ENCODE data around the gene PTPRN2.

Gene PTPRN2

GRCh38 chr7:157759246-157759805, 828.3 kb downstream of the PTPRN2 start:
- no peak overlapping the region for H4K5ac ChIP-seq (ENCODE audit: low read length)
- no peak for DNase-seq
- no peak overlapping the region for H3K27ac ChIP-seq (ENCODE audit: low read depth, low read length)
- WGBS (ENCODE audit: extremely low coverage, insufficient coverage, low lambda C conversion rate): no CpG with 5 or more reads among the region's 19 CpGs
- no peaks in the 10 kb centered on the region for H3K27me3 ChIP-seq (ENCODE audit: insufficient read depth, low read length, poor library complexity)
- no peaks in the 10 kb centered on the region for H3K79me2 ChIP-seq (ENCODE audit: control insufficient read depth, insufficient read depth, low read length)
- H2AK5ac ChIP-seq (ENCODE audit: low read length): no peak overlapping the region
- H3K56ac ChIP-seq (ENCODE audit: low read length): no peak overlapping the region
- no peaks in the 10 kb centered on the region for H3K4me1 ChIP-seq (ENCODE audit: control insufficient read depth, low read depth, low read length)
- H4K8ac ChIP-seq (ENCODE audit: low read depth, low read length): no peak overlapping the region
- H3K18ac ChIP-seq (ENCODE audit: low read length): no peak overlapping the region
- H3K36me3 ChIP-seq (ENCODE audit: control insufficient read depth, insufficient read depth, low read length): no peaks in the 10 kb centered on the region
- H3K4me3 ChIP-seq (ENCODE audit: low read length): no peak overlapping the region
- no peak overlapping the region for H2BK120ac ChIP-seq (ENCODE audit: low read depth, low read length)
- no peak overlapping the region for H3K4me2 ChIP-seq (ENCODE audit: low read length)
- no peak overlapping the region for H2BK15ac ChIP-seq (replicated peaks; ENCODE audit: low read depth)
- no peak overlapping the region for H3K9ac ChIP-seq (ENCODE audit: low read length)
- H3K23ac ChIP-seq (ENCODE audit: low read length): no peak overlapping the region
- H2BK5ac ChIP-seq (ENCODE audit: low read length): no peak overlapping the region
- no peak overlapping the region for H3K4ac ChIP-seq (ENCODE audit: low read depth, low read length)
- no peaks in the 10 kb centered on the region for H3K79me1 ChIP-seq (ENCODE audit: low read length)

- no peak overlapping the region for H2BK15ac ChIP-seq (replicated peaks; ENCODE audit: low read depth)
- no peak overlapping the region for H2BK5ac ChIP-seq (ENCODE audit: low read length)
- no peaks in the 10 kb centered on the region for H3K79me1 ChIP-seq (ENCODE audit: low read length)
- WGBS (ENCODE audit: extremely low coverage, insufficient coverage, low lambda C conversion rate): no CpG with 5 or more reads among the region's 36 CpGs
- no peaks in the 10 kb centered on the region for H3K36me3 ChIP-seq (ENCODE audit: control insufficient read depth, insufficient read depth, low read length)
- no peak overlapping the region for H2BK120ac ChIP-seq (ENCODE audit: low read depth, low read length)
- H3K4me1 ChIP-seq (ENCODE audit: control insufficient read depth, low read depth, low read length): no peaks in the 10 kb centered on the region
- H3K9ac ChIP-seq (ENCODE audit: low read length): no peak overlapping the region
- H3K4me3 ChIP-seq (ENCODE audit: low read length): no peak overlapping the region
- H3K27me3 ChIP-seq (ENCODE audit: insufficient read depth, low read length, poor library complexity): no peaks in the 10 kb centered on the region
- H3K23ac ChIP-seq (ENCODE audit: low read length): no peak overlapping the region
- no peak overlapping the region for H3K56ac ChIP-seq (ENCODE audit: low read length)
- no peak overlapping the region for H4K5ac ChIP-seq (ENCODE audit: low read length)
- H3K4me2 ChIP-seq (ENCODE audit: low read length): no peak overlapping the region
- no peak overlapping the region for H3K4ac ChIP-seq (ENCODE audit: low read depth, low read length)
- no peaks in the 10 kb centered on the region for H3K79me2 ChIP-seq (ENCODE audit: control insufficient read depth, insufficient read depth, low read length)
- no peak overlapping the region for H4K8ac ChIP-seq (ENCODE audit: low read depth, low read length)
- H3K18ac ChIP-seq (ENCODE audit: low read length): no peak overlapping the region
- H2AK5ac ChIP-seq (ENCODE audit: low read length): no peak overlapping the region
- H3K27ac ChIP-seq (ENCODE audit: low read depth, low read length): no peak overlapping the region
- no peak for DNase-seq
These were observed 829.0 kb downstream of the PTPRN2 start for GRCh38 chr7:157758468-157759245.

- Histone ChIP-seq H2AK5ac (ENCODE audit: low read length) (no peak overlapping the region), H3K4ac (ENCODE audit: low read depth, low read length) (no peak overlapping the region), H4K5ac (ENCODE audit: low read length) (no peak overlapping the region), H3K56ac (ENCODE audit: low read length) (peak overlapping the region; percentile 7), H3K79me1 (ENCODE audit: low read length) (no peaks in the 10 kb centered on the region), H3K23ac (ENCODE audit: low read length) (no peak overlapping the region), H3K27ac (ENCODE audit: low read depth, low read length) (no peak overlapping the region), H2BK120ac (ENCODE audit: low read depth, low read length) (no peak overlapping the region), H3K9ac (ENCODE audit: low read length) (no peak overlapping the region), H4K8ac (ENCODE audit: low read depth, low read length) (no peak overlapping the region), H3K27me3 (ENCODE audit: insufficient read depth, low read length, poor library complexity) (no peaks in the 10 kb centered on the region), H3K79me2 (ENCODE audit: control insufficient read depth, insufficient read depth, low read length) (no peaks in the 10 kb centered on the region), H3K4me1 (ENCODE audit: control insufficient read depth, low read depth, low read length) (no peaks in the 10 kb centered on the region), H2BK5ac (ENCODE audit: low read length) (no peak overlapping the region), H3K36me3 (ENCODE audit: control insufficient read depth, insufficient read depth, low read length) (no peaks in the 10 kb centered on the region), H2BK15ac (replicated peaks; ENCODE audit: low read depth) (no peak overlapping the region), H3K4me2 (ENCODE audit: low read length) (no peak overlapping the region), H3K4me3 (ENCODE audit: low read length) (no peak overlapping the region), H3K18ac (ENCODE audit: low read length) (no peak overlapping the region)
- no peak for DNase-seq
- no CpG with 5 or more reads among the region's 48 CpGs for WGBS (ENCODE audit: extremely low coverage, insufficient coverage, low lambda C conversion rate)
These were observed 829.7 kb downstream of the PTPRN2 start for GRCh38 chr7:157757776-157758467.

GRCh38 chr7:157757211-157757610, 830.4 kb downstream of the PTPRN2 start:
- no peak for DNase-seq
- no peak overlapping the region for H3K4ac ChIP-seq (ENCODE audit: low read depth, low read length)
- no peaks in the 10 kb centered on the region for H3K79me1 ChIP-seq (ENCODE audit: low read length)
- H3K36me3 ChIP-seq (ENCODE audit: control insufficient read depth, insufficient read depth, low read length): no peaks in the 10 kb centered on the region
- no peak overlapping the region for H3K27ac ChIP-seq (ENCODE audit: low read depth, low read length)
- no peak overlapping the region for H3K18ac ChIP-seq (ENCODE audit: low read length)
- no peak overlapping the region for H2BK5ac ChIP-seq (ENCODE audit: low read length)
- H3K9ac ChIP-seq (ENCODE audit: low read length): no peak overlapping the region
- no peaks in the 10 kb centered on the region for H3K4me1 ChIP-seq (ENCODE audit: control insufficient read depth, low read depth, low read length)
- H3K27me3 ChIP-seq (ENCODE audit: insufficient read depth, low read length, poor library complexity): no peaks in the 10 kb centered on the region
- no peak overlapping the region for H3K56ac ChIP-seq (ENCODE audit: low read length)
- H2AK5ac ChIP-seq (ENCODE audit: low read length): no peak overlapping the region
- H3K79me2 ChIP-seq (ENCODE audit: control insufficient read depth, insufficient read depth, low read length): no peaks in the 10 kb centered on the region
- H4K8ac ChIP-seq (ENCODE audit: low read depth, low read length): no peak overlapping the region
- H2BK120ac ChIP-seq (ENCODE audit: low read depth, low read length): no peak overlapping the region
- H4K5ac ChIP-seq (ENCODE audit: low read length): no peak overlapping the region
- no peak overlapping the region for H3K4me3 ChIP-seq (ENCODE audit: low read length)
- no peak overlapping the region for H2BK15ac ChIP-seq (replicated peaks; ENCODE audit: low read depth)
- WGBS (ENCODE audit: extremely low coverage, insufficient coverage, low lambda C conversion rate): no CpG with 5 or more reads among the region's 21 CpGs
- no peak overlapping the region for H3K23ac ChIP-seq (ENCODE audit: low read length)
- H3K4me2 ChIP-seq (ENCODE audit: low read length): no peak overlapping the region

- no peak overlapping the region for H4K5ac ChIP-seq (ENCODE audit: low read length)
These were observed 831.9 kb downstream of the PTPRN2 start for GRCh38 chr7:157755741-157756140.

More at GRCh38 chr7:157755741-157756140, 831.9 kb downstream of the PTPRN2 start:
- no CpG with 5 or more reads among the region's 7 CpGs for WGBS (ENCODE audit: extremely low coverage, insufficient coverage, low lambda C conversion rate)
- Histone ChIP-seq H3K56ac (ENCODE audit: low read length) (no peak overlapping the region), H3K4me2 (ENCODE audit: low read length) (no peak overlapping the region), H3K4me3 (ENCODE audit: low read length) (no peak overlapping the region), H2BK5ac (ENCODE audit: low read length) (no peak overlapping the region), H3K4me1 (ENCODE audit: control insufficient read depth, low read depth, low read length) (no peaks in the 10 kb centered on the region), H3K79me1 (ENCODE audit: low read length) (no peaks in the 10 kb centered on the region), H3K36me3 (ENCODE audit: control insufficient read depth, insufficient read depth, low read length) (no peaks in the 10 kb centered on the region), H3K18ac (ENCODE audit: low read length) (no peak overlapping the region), H2BK15ac (replicated peaks; ENCODE audit: low read depth) (no peak overlapping the region), H3K27ac (ENCODE audit: low read depth, low read length) (no peak overlapping the region), H2BK120ac (ENCODE audit: low read depth, low read length) (no peak overlapping the region), H3K27me3 (ENCODE audit: insufficient read depth, low read length, poor library complexity) (no peaks in the 10 kb centered on the region), H2AK5ac (ENCODE audit: low read length) (no peak overlapping the region), H3K79me2 (ENCODE audit: control insufficient read depth, insufficient read depth, low read length) (no peaks in the 10 kb centered on the region), H3K9ac (ENCODE audit: low read length) (no peak overlapping the region), H3K4ac (ENCODE audit: low read depth, low read length) (no peak overlapping the region), H3K23ac (ENCODE audit: low read length) (no peak overlapping the region), H4K8ac (ENCODE audit: low read depth, low read length) (no peak overlapping the region)
- no peak for DNase-seq
